HG03457 (cell line): ENCODE results near the gene FILIP1.
A peak's percentile ranks its signal among the peaks of the same experiment; 100 is the strongest.

Experiments used
- ATAC-seq: cut with Tn5 transposase; IDR thresholded peaks from one replicate; pipeline ENCODE4 v1.9.1; 2021; ENCODE audit warnings: moderate number of reproducible peaks; ENCODE audit not compliant: unreplicated experiment

FILIP1 gene

DNA sequence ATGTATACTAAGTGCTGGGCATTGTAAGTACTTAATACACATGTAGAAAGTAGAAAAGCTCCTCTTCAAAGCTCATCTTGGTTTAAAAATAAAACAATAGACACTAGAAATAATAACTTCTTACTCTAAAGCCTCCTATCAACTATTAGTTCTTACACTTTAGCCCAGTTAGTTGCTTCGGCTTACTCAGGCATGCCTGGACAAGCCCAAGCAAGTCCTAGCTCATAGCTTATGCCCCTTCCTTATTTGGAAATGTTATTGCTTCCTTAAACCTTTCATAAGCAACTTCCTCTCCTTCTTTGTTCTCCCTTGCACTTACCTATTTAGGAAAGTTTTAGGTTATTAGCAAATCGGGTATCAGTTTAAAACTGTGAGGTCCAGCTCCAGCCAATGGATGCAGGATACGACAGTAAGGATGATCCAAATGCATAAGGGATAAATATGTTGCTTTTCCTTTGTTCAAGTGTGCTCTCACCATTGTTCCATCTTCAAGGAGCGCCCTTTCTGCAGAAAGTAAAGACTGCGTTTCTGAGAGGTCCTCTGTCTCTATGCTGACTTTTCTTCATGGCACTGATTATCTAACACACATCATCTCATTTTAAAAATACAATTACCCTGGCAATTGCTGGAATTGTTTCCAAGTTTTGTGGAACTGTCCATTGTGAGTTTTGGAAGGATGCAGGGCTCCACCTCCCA, 221.3 kb downstream of the FILIP1 start:
- no peak for ATAC-seq

DNA sequence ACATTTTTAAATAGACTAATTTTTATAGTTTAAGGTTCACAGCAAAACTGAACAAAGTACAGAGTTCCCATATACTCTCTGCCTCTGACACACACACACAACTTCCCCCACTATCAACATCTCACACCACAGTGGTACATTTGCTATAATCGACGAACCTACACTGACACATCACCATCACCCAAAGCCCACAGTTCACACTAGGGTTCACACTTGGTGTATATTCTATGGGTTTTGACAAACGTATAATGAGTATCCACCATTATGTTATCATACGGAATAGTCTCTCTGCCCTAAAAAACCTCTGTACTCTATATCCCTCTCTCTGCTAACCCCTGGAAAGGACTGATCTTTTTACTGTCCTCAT, 224.6 kb downstream of the FILIP1 start:
- no peak for ATAC-seq

DNA sequence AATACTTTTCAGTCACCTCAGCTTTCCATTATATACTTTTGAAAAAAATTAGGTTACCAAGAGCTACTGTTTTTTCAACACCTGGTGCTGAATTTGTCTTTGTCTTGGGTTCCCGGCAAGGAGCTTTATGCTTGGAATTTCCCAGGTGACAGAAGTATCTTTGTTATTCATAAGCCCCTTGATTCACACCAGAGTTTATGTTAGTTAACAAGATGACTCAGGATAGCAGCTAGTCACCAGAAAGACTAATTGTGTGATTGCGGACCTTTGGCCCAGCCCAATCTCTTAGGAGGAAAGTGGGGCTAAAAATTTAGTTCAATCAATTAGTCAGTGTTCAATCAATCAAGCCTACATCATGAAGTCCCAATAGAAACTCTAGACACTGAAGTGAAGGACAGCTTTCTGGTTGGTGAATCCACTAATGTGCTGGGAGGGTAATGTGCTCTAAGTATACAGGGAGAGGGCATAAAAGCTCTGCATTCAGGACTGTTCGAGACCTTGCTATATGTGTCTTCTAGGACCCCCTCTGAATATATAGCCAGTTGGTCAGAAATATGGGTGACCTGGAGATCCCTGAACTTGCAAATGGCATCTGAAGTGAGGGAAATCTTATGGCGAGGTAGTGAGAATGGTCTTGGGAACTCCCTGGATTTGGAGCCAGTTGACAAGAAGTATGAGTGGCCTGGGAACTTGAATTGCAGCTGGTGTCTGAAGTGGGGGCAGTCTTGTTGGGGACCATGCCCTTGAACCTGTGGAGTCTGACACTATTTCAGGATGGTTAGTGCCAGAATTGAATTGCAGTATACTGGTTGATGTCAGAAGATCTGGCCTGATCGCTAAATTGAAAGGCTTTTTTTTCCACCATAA, 225.2 kb downstream of the FILIP1 start:
- no peak for ATAC-seq

DNA sequence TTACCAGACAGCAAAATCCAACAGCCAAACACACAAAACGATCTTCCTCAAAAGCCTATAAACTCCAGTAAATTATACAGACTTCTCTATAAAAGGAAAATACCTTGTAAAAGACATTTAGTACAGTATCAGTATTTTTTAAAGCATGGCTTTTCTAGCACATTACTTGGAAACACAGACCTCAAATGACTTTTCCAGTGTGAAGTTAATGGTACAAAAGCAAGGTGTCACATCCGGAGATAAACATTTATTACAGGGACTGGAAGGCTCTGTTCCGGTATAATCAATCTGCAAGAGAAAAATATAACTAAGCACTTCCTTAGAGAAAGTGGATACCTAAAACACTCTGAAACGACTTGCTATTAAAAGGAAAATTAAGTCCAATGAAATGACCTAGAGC, 226.1 kb downstream of the FILIP1 start:
- no peak for ATAC-seq

DNA sequence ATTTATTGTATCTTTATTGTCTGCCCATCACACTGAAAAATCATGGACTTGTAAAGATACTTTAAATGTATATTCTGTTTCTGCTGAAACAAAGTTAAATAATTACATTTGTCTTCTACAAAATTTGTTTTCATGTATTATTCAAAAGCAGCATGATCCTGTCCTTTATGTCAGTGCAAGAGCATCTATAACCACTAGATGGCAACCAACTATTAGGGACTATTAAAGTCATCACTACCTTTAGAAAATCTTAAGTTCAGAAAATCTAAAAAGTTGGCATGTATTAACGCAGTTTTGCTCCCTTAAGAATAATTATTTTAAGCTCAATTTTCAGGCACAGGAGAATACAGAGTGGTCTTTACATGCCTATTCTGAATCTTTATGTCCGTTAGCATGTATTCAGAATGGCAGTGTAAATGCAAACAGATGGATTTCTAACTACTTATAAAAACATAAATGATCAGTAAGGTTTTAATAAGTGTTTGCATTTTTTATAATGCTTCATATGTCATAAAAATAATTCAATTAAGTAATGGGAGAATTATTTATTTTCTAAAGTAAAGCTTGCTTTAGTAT, 226.8 kb downstream of the FILIP1 start:
- ATAC-seq, result no peak

DNA sequence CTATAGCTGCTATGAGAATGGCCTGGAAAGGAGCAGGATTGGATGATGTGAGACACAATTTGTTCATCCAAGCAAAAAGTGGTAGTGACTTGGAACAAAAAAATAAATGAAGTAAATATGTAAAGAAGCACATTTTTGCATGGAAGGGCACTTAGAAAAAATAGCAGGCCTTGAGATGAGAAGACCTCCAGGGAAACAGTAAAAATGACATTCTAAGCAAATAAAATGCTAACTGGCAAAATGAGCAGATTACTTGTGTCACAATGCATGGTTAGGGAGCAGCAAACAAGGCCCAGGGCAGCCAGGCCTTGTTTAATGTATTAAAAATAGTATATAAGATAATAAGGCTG, 230.2 kb downstream of the FILIP1 start:
- no peak for ATAC-seq

DNA sequence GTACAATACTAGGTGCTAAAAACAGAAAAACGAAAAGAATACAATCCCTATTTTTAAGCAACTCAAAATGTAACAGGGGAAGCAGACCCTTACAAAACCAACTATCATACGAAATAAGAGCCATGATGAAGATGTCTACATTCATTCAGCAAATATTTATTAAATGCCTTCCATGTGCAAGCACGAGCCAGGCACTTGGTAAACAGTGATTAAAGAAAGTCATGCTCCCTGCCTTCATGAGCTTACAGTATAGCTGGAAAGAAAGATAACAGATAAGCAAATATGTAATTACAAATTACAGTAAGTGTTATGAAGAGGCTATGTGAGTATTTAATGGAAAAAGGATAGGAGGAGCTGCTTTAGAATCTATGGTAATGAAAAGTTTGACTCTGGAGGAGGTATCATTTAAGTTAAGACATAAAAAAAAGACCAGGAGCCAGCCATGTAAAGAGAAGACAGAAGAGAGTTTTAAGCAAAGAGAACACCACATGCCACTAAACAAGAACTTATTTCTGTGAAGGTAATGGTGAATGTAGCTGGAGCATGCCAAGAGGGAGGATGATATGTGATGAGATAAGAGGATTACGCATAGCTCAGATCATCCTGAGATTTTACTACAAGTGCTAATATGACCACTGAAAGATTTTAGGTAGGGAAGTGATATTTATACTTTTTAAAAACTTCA, 230.7 kb downstream of the FILIP1 start:
- ATAC-seq, result no peak

DNA sequence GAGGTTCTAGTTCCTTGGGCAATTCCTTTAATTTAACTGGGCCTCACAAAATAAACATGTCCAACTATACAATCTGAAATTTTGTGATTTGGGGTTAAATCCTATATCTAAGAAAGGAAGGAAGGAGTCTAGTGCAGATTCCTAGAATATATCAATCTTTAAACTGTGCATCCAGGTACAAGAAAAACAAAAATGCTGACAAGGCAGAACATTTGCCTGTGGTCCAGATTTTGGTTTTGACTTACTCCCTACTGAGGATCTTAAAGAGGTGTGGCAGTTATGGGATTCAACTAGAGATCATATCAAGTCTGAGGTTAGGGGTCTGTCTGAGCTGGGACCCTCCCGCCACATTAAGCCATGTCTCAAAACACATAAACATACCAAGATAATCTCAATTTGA, 232.3 kb downstream of the FILIP1 start:
- no peak for ATAC-seq

DNA sequence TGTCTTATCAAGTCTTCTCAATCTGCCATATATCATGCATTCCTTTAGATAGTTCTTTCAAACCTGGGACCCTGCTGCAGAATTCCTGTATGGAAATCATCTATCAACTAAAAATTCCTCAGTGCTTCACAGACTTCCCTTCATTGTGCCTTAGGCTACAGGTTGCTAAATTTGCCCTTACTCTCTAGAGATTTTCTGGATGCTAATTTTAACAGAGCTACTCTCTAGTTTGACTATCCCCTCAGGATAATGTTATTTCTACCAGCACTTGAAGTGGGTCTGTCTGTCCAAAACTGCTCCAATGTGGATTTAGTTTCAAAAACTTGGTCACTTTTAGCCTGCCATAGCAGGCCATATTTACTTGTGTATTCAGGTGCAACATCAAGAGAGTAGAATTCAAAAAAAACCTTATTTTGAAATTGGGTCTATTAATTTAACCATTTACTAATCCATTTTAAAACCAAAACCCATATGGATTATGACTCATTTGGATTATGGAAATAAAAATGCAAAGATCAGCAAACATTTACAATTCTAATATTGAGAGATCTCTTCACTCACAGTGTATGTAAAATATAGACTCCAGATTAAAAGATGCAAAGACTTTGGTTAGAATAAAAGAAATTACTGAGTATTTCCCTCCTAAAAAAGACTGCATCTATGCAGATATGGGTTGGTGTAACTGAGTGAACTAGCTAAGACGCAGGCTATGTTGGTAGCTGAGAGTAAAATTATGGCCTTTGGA, 236.1 kb downstream of the FILIP1 start:
- ATAC-seq, result no peak

DNA sequence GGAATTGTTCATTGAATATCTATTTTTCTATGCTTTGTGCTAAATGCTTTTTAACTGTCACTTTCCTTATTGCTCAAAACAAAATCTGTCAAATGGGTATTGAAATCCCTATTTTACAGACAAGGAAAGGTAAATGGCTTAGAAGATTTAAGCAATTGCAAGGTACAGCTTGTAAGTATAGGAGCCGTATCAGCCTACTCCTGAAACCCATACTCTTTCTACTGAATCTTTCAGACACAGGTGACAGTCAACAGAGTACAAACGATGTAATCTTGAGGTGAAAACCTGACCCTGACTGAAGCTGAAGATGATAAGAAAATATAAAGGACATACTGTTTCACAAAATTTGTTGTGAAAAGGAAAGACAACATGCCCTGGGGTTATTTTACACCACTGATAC, 243.0 kb downstream of the FILIP1 start:
- ATAC-seq, result no peak

DNA sequence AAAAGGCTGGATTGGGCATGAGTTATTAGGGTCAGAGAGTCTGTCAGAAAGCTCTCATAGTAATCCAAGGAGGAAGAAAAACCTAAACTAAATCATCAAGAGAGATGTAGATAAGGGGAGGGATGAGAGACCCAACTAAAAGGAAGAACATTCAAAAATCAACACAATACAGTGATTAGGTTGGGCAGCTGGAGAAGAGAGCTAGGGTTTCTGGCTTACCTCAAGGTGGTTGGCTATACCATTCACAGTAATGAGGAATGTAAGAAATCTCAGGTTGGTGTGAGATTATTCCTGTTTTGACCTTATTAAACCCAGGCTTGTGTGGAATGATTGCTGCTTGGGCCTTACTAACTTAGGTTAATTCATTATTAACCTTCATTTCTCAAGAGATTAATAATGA, 243.8 kb downstream of the FILIP1 start:
- no peak for ATAC-seq

DNA sequence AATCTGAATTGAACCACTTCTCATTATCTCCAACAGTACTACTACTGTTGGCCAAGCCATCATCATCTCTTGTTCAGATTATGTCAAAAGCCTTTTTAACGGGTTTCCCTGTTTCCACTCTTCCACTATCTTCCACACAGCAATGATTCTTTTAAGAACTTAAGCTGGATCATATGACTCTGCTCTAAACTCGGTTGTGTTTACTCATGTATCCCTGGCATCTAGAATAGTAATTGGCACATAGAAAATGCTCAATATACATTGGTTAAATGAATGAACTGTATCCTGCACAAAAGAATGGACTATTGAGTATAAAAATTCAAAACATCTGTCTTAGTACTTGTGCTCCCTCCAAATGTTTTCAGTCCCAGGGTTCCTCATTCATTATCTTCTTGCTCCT, 247.2 kb downstream of the FILIP1 start:
- ATAC-seq, result no peak

DNA sequence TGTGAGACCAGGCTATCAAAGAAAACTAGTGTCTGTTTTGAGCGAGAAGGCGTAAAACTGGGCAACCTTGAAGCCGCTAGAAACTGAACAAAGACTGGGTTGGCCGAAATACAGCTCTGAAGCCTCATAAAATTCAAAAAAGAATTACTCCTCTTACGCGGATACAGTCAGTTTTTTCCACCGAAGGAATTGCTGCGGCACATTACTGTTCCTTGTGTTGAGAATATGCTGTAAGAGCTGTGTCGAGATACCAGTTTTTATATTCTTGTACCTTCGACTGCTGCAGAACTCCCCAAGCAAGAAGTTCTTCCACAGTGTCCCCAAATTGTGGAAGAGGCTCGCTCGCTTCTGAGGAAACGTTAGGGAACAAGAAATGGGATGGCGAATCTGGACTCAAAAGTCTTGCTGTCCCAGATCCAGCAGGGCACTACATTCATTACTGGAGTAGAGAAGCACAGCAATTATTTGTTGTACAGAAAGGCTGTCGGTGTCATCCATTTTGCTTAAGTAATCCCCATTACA, 249.5 kb downstream of the FILIP1 start:
- ATAC-seq, result no peak

DNA sequence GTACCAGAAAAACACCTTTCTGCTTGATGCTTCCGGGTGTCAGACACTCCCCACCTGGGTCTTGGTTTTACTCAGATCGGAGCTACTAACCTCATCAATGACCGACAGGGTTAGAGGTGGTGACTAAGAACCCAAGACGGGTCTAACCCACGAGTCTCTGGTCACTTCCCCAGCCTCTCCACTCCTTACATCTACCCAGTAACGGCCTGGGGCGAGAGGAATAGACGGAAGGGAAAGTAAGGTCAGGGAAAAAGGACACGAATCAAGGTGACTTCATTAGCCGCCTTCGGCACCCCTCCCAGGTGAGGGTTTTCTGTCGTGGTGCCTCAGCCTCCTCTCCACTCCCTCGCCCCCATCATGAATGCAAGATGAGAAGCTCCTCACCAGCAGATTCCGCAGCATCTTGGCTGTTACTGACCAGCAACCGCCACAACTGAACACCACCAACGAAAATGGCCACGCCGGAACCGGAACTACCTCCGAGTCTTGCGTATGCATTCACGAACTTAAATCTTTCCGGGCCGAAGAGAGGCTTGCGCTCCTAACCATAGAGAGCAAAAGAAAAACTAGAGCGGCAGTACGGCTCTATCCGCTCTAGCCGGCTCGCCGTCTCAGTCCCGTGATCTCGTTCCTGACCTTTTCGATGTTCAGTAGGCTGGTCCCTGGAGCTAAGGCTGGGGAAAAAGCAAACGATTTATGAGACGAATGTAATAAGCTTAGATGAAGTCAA, 250.1 kb downstream of the FILIP1 start, which contains the start of gene COX7A2:
COX7A2 (minus strand) TSS at position 469 of the 730 bp plus-strand sequence; CDS start at position 402, 67 bp downstream.
- ATAC-seq, result peak; percentile 96
